Neural cell (in vitro differentiated cells): ENCODE data around the gene CFAP47. TPM values are rescaled to one million over a fixed set of nuclear protein-coding genes. Genes with fewer than 3 reads are reported as not detected.
"Not testable (repeated sequence)": the region's sequence is repeated elsewhere in the genome, so short reads cannot be mapped to it uniquely, and the experiment has no call there.

Source experiments
- H2AFZ ChIP-seq: fragments of 200-600, 300-800 bp; sonication (generic), shearing (Covaris generic); 2 replicates; pipeline ENCODE4 v1.6.0; 2014; ENCODE audit warnings: low read depth, mild to moderate bottlenecking, antibody characterized with exemption, low read length, moderate library complexity
- H3F3A ChIP-seq: fragments of 200-600 bp; shearing (Covaris generic); 2 replicates; pipeline ENCODE4 v1.6.1; 2016; ENCODE audit warnings: mild to moderate bottlenecking, moderate library complexity, mixed read lengths, antibody characterized with exemption, low read length; ENCODE audit not compliant: insufficient read depth, poor library complexity, severe bottlenecking
- H3K27ac ChIP-seq: fragments of 200-600, 300-800 bp; sonication (generic), shearing (Covaris generic); 2 replicates; pipeline ENCODE4 v1.5.1; 2014; ENCODE audit warnings: mild to moderate bottlenecking, low read length, moderate library complexity
- H3K27me3 ChIP-seq: fragments of 300-800, 200-600 bp; sonication (generic), shearing (Covaris generic); 2 replicates; pipeline ENCODE4 v1.6.0; 2014; ENCODE audit warnings: mild to moderate bottlenecking, low read depth, low read length, moderate library complexity; ENCODE audit not compliant: insufficient read depth
- H3K36me3 ChIP-seq: fragments of 300-800, 200-600 bp; sonication (generic), shearing (Covaris generic); 2 replicates; pipeline ENCODE4 v1.5.1; 2014; ENCODE audit warnings: mild to moderate bottlenecking, antibody characterized with exemption, low read length, moderate library complexity; ENCODE audit not compliant: insufficient read depth
- H3K4me2 ChIP-seq: fragments of 300-800, 200-600 bp; sonication (generic), shearing (Covaris generic); 2 replicates; pipeline ENCODE4 v1.6.0; 2014; ENCODE audit warnings: mild to moderate bottlenecking, low read length
- H3K4me3 ChIP-seq: fragments of 300-800, 200-600 bp; sonication (generic), shearing (Covaris generic); 2 replicates; pipeline ENCODE4 v1.5.1; 2014; ENCODE audit warnings: mild to moderate bottlenecking, low read length, moderate library complexity
- H3K79me2 ChIP-seq: fragments of 200-600 bp; shearing (Covaris generic); replicated peaks from 2 replicates; pipeline ENCODE4 v1.6.0; 2014; ENCODE audit warnings: mild to moderate bottlenecking, low read length, moderate library complexity; ENCODE audit not compliant: insufficient read depth
- H3K9ac ChIP-seq: fragments of 300-800, 200-600 bp; sonication (generic), shearing (Covaris generic); 2 replicates; pipeline ENCODE4 v1.6.1; 2016; ENCODE audit warnings: mild to moderate bottlenecking, low read length, mixed read lengths
- H3K9me2 ChIP-seq: fragments of 200-600 bp; shearing (Covaris generic); 2 replicates; pipeline ENCODE4 v1.6.1; 2016; ENCODE audit warnings: mild to moderate bottlenecking, low read length, mixed read lengths; ENCODE audit not compliant: insufficient read depth
- H3K9me3 ChIP-seq: fragments of 200-600, 300-800 bp; sonication (generic), shearing (Covaris generic); 2 replicates; pipeline ENCODE4 v1.6.1; 2016; ENCODE audit warnings: mild to moderate bottlenecking, mixed run types, low read length, moderate library complexity, mixed read lengths
- H4K20me1 ChIP-seq: fragments of 200-600 bp; shearing (Covaris generic); 2 replicates; pipeline ENCODE4 v1.6.1; 2016; ENCODE audit warnings: mild to moderate bottlenecking, mixed run types; ENCODE audit not compliant: insufficient read depth
- CTCF ChIP-seq: fragments of 450-650 bp; IDR thresholded peaks from 2 replicates; pipeline ENCODE4 v1.5.1; 2014; ENCODE audit warnings: antibody characterized with exemption, mild to moderate bottlenecking, moderate library complexity; ENCODE audit not compliant: poor library complexity, severe bottlenecking
- EP300 ChIP-seq: fragments of 450-650 bp; conservative IDR thresholded peaks from 2 replicates; pipeline ENCODE4 v1.6.1; 2014; ENCODE audit warnings: antibody characterized with exemption, mild to moderate bottlenecking, moderate library complexity; ENCODE audit not compliant: poor library complexity, severe bottlenecking
- EZH2 ChIP-seq: fragments of 200-600, 300-800 bp; shearing (Covaris generic), sonication (generic); IDR thresholded peaks from 2 replicates; pipeline ENCODE4 v1.6.1; 2014; ENCODE audit warnings: antibody characterized with exemption, low read length, borderline replicate concordance, mild to moderate bottlenecking; ENCODE audit not compliant: insufficient read depth, poor library complexity, severe bottlenecking
- MXI1 ChIP-seq: fragments of 450-650 bp; conservative IDR thresholded peaks from 2 replicates; pipeline ENCODE4 v1.6.1; 2014; ENCODE audit warnings: antibody characterized with exemption, mild to moderate bottlenecking; ENCODE audit not compliant: poor library complexity, severe bottlenecking
- RAD21 ChIP-seq: fragments of 450-650 bp; conservative IDR thresholded peaks from 2 replicates; pipeline ENCODE4 v1.6.1; 2014; ENCODE audit warnings: antibody characterized with exemption, mild to moderate bottlenecking, moderate library complexity
- REST ChIP-seq: IDR thresholded peaks from 2 replicates; pipeline ENCODE4 v1.6.1; 2012; ENCODE audit warnings: borderline replicate concordance
- SMC3 ChIP-seq: fragments of 450-650 bp; conservative IDR thresholded peaks from 2 replicates; pipeline ENCODE4 v1.6.1; 2014; ENCODE audit warnings: antibody characterized with exemption, mild to moderate bottlenecking, moderate library complexity; ENCODE audit not compliant: poor library complexity
- TAF1 ChIP-seq: IDR thresholded peaks from 2 replicates; pipeline ENCODE4 v1.6.1; 2012; ENCODE audit warnings: low read depth
- polyA plus RNA-seq: library from polyadenylated mRNA; depleted of rRNA; stranded (reverse); fragments of >200 nt; gene quantifications from 2 replicates; pipeline ENCODE4 v1.2.3, GENCODE V29; 2014

CFAP47 gene
- polyA plus RNA-seq, 1 donor from 2014 or later = not detected

GRCh38 chrX:36087366-36087765 lies 167.8 kb downstream of the CFAP47 start:
- H3K4me2 ChIP-seq = no peak overlapping the region
- no peaks in the 10 kb centered on the region for H3K79me2 ChIP-seq
- no peaks in the 10 kb centered on the region for H3K9me3 ChIP-seq
- no peak for TF ChIP-seq MXI1
- TF ChIP-seq TAF1 = no peak
- no peak for TF ChIP-seq SMC3
- TF ChIP-seq EP300 = no peak
- no peak for TF ChIP-seq EZH2
- no peak for TF ChIP-seq RAD21
- no peak for TF ChIP-seq CTCF
- no peak for TF ChIP-seq REST
- no peak overlapping the region for H3K9ac ChIP-seq
- no peaks in the 10 kb centered on the region for H3K36me3 ChIP-seq
- H2AFZ ChIP-seq = no peak overlapping the region
- no peak overlapping the region for H3K4me3 ChIP-seq
- H4K20me1 ChIP-seq = no peaks in the 10 kb centered on the region
- no peaks in the 10 kb centered on the region for H3F3A ChIP-seq
- H3K27me3 ChIP-seq = no peaks in the 10 kb centered on the region
- H3K9me2 ChIP-seq = no peaks in the 10 kb centered on the region
- H3K27ac ChIP-seq = no peak overlapping the region

GRCh38 chrX:36088939-36089338 lies 169.4 kb downstream of the CFAP47 start:
- H3K9me2 ChIP-seq, H3F3A ChIP-seq, H3K4me3 ChIP-seq, H3K27ac ChIP-seq, H3K9me3 ChIP-seq, H3K4me2 ChIP-seq, H3K9ac ChIP-seq, H2AFZ ChIP-seq, H3K27me3 ChIP-seq, H4K20me1 ChIP-seq, H3K36me3 ChIP-seq, H3K79me2 ChIP-seq: not testable (repeated sequence)

GRCh38 chrX:36102425-36102824 lies 182.9 kb downstream of the CFAP47 start:
- no peaks in the 10 kb centered on the region for H3K36me3 ChIP-seq
- H2AFZ ChIP-seq = no peak overlapping the region
- no peak overlapping the region for H3K27ac ChIP-seq
- no peaks in the 10 kb centered on the region for H3F3A ChIP-seq
- no peak overlapping the region for H3K4me2 ChIP-seq
- H3K9me3 ChIP-seq = no peaks in the 10 kb centered on the region
- no peak for TF ChIP-seq RAD21
- TF ChIP-seq CTCF = no peak
- no peak for TF ChIP-seq TAF1
- no peak for TF ChIP-seq SMC3
- H3K9ac ChIP-seq = no peak overlapping the region
- no peaks in the 10 kb centered on the region for H3K27me3 ChIP-seq
- H3K79me2 ChIP-seq = no peaks in the 10 kb centered on the region
- H3K9me2 ChIP-seq = no peaks in the 10 kb centered on the region
- H4K20me1 ChIP-seq = no peaks in the 10 kb centered on the region
- no peak overlapping the region for H3K4me3 ChIP-seq
